Measurements from ENCODE around the gene CENPH.

DNA sequence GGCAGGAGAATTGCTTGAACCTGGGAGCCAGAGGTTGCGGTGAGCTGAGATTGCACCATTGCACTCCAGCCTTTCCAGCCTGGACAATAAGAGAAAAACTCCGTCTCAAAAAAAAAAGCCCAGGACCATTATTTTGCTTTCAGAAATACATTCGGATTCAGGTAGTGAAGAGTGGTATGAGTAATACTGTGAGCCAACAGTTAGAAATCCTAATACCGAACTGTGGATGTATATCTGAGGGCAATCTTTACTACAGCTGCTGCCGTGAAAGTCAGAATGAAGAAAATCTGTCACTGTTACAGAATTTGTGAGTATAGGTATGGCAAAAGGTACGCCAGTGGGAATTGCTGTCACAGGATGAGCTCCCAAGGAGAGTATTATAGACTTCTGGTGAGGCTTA lies 41.9 kb downstream of the CENPH start:
- TF ChIP-seq, protein P1, sequence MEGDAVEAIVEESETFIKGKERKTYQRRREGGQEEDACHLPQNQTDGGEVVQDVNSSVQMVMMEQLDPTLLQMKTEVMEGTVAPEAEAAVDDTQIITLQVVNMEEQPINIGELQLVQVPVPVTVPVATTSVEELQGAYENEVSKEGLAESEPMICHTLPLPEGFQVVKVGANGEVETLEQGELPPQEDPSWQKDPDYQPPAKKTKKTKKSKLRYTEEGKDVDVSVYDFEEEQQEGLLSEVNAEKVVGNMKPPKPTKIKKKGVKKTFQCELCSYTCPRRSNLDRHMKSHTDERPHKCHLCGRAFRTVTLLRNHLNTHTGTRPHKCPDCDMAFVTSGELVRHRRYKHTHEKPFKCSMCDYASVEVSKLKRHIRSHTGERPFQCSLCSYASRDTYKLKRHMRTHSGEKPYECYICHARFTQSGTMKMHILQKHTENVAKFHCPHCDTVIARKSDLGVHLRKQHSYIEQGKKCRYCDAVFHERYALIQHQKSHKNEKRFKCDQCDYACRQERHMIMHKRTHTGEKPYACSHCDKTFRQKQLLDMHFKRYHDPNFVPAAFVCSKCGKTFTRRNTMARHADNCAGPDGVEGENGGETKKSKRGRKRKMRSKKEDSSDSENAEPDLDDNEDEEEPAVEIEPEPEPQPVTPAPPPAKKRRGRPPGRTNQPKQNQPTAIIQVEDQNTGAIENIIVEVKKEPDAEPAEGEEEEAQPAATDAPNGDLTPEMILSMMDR (IDR thresholded peaks at IDR 0.05): no peak
- TF ChIP-seq EP300 (IDR thresholded peaks at IDR 0.05): no peak

All from sigmoid colon (tissue), 4 donors.